WERI-Rb-1 (cell line): ENCODE data around the gene PRKCA.

Source experiments
- DNase-seq: peaks from one replicate; pipeline ENCODE4 v3.0.0-alpha.2; 2020
- H3K27ac ChIP-seq: fragments of 250-450 bp; sonication (Bioruptor Pico); 2 replicates; pipeline ENCODE4 v1.5.1; 2020; ENCODE audit warnings: mild to moderate bottlenecking, moderate library complexity
- H3K27me3 ChIP-seq: fragments of 250-450 bp; sonication (Bioruptor Pico); 2 replicates; pipeline ENCODE4 v1.5.1; 2021; ENCODE audit warnings: mild to moderate bottlenecking, low read depth, moderate library complexity; ENCODE audit not compliant: insufficient read depth, severe bottlenecking
- H3K36me3 ChIP-seq: fragments of 250-450 bp; sonication (Bioruptor Pico); 2 replicates; pipeline ENCODE4 v1.5.1; 2020; ENCODE audit warnings: mild to moderate bottlenecking, moderate library complexity
- H3K4me3 ChIP-seq: 2 replicates; pipeline ENCODE4 v1.5.1; 2011; ENCODE audit warnings: low read depth, mild to moderate bottlenecking, control low read depth, low read length
- H3K9me3 ChIP-seq: fragments of 250-450 bp; sonication (Bioruptor Pico); 2 replicates; pipeline ENCODE4 v1.5.1; 2021; ENCODE audit warnings: mild to moderate bottlenecking, moderate library complexity; ENCODE audit not compliant: severe bottlenecking
- TF ChIP-seq, protein P1 (sequence below): IDR thresholded peaks from 2 replicates; pipeline ENCODE4 v1.5.1; 2011; ENCODE audit warnings: low read depth, mild to moderate bottlenecking, control low read depth, inconsistent platforms, low read length

PRKCA gene

GRCh38 chr17:66430846-66431795, 128.7 kb downstream of the PRKCA start:
- TF ChIP-seq, protein P1, sequence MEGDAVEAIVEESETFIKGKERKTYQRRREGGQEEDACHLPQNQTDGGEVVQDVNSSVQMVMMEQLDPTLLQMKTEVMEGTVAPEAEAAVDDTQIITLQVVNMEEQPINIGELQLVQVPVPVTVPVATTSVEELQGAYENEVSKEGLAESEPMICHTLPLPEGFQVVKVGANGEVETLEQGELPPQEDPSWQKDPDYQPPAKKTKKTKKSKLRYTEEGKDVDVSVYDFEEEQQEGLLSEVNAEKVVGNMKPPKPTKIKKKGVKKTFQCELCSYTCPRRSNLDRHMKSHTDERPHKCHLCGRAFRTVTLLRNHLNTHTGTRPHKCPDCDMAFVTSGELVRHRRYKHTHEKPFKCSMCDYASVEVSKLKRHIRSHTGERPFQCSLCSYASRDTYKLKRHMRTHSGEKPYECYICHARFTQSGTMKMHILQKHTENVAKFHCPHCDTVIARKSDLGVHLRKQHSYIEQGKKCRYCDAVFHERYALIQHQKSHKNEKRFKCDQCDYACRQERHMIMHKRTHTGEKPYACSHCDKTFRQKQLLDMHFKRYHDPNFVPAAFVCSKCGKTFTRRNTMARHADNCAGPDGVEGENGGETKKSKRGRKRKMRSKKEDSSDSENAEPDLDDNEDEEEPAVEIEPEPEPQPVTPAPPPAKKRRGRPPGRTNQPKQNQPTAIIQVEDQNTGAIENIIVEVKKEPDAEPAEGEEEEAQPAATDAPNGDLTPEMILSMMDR = no peak
- Histone ChIP-seq H3K4me3 (no peak overlapping the region), H3K27ac (no peak overlapping the region), H3K27me3 (no peaks in the 10 kb centered on the region), H3K9me3 (no peaks in the 10 kb centered on the region), H3K36me3 (no peaks in the 10 kb centered on the region)
- DNase-seq = no peak

DNA sequence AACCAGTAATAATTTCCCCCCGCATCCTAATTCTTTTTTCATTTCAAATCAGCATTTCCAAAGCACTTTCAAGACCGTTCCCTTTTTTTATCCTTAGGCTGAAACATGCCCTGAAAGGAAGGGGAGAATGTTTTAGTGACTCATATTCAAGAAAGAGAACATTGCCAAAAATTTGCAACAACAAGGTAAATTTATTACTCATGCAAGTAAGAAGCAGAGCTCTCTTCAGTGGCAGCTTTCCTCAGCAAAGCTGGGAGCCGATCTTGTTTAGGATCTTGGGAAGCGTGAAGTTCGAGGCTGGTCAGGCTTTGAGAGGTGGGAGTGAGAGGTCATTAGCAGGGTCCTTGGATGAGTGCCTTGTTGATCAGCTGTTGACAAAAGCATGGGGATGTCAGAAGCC, 129.5 kb downstream of the PRKCA start:
- H3K27me3 ChIP-seq = no peaks in the 10 kb centered on the region
- H3K9me3 ChIP-seq = no peaks in the 10 kb centered on the region
- no peaks in the 10 kb centered on the region for H3K36me3 ChIP-seq
- H3K27ac ChIP-seq = no peak overlapping the region
- TF ChIP-seq, protein P1 = no peak
- no peak overlapping the region for H3K4me3 ChIP-seq
- DNase-seq = no peak

GRCh38 chr17:66432411-66432957, 130.1 kb downstream of the PRKCA start:
- no peak for DNase-seq
- TF ChIP-seq, protein P1 = no peak
- Histone ChIP-seq H3K4me3 (no peak overlapping the region), H3K9me3 (no peaks in the 10 kb centered on the region), H3K27ac (no peak overlapping the region), H3K36me3 (no peaks in the 10 kb centered on the region), H3K27me3 (no peaks in the 10 kb centered on the region)

- DNase-seq = no peak
These were observed 130.7 kb downstream of the PRKCA start for GRCh38 chr17:66432996-66433551.

GRCh38 chr17:66435182-66435581, 132.8 kb downstream of the PRKCA start:
- H3K9me3 ChIP-seq = no peaks in the 10 kb centered on the region
- H3K4me3 ChIP-seq = no peak overlapping the region
- no peak overlapping the region for H3K27ac ChIP-seq
- no peaks in the 10 kb centered on the region for H3K27me3 ChIP-seq
- no peaks in the 10 kb centered on the region for H3K36me3 ChIP-seq
- DNase-seq = no peak
- TF ChIP-seq, protein P1 = no peak

More at GRCh38 chr17:66432996-66433551, 130.7 kb downstream of the PRKCA start:
- Histone ChIP-seq H3K27ac (no peak overlapping the region), H3K36me3 (no peaks in the 10 kb centered on the region), H3K27me3 (no peaks in the 10 kb centered on the region), H3K9me3 (no peaks in the 10 kb centered on the region), H3K4me3 (no peak overlapping the region)
- TF ChIP-seq, protein P1 = no peak
